HUES48 (cell line): Measurements from ENCODE around the gene ODAPH.

Source experiments
- H3K27ac ChIP-seq: one replicate; pipeline ENCODE4 v1.7.0; 2013; ENCODE audit warnings: low read depth, low read length, inconsistent platforms
- H3K27me3 ChIP-seq: 2 replicates; pipeline ENCODE4 v1.6.1; 2013; ENCODE audit warnings: mild to moderate bottlenecking, low read length; ENCODE audit not compliant: control insufficient read depth, insufficient read depth
- H3K36me3 ChIP-seq: 2 replicates; pipeline ENCODE4 v1.6.1; 2013; ENCODE audit warnings: low read length; ENCODE audit not compliant: control insufficient read depth, insufficient read depth
- H3K4me1 ChIP-seq: 2 replicates; pipeline ENCODE4 v1.6.1; 2013; ENCODE audit warnings: mild to moderate bottlenecking, low read length; ENCODE audit not compliant: control insufficient read depth, insufficient read depth
- H3K4me3 ChIP-seq: 2 replicates; pipeline ENCODE4 v1.5.1; 2013; ENCODE audit warnings: mild to moderate bottlenecking, low read depth, low read length
- H3K9ac ChIP-seq: 2 replicates; pipeline ENCODE4 v1.6.1; 2013; ENCODE audit warnings: mild to moderate bottlenecking, low read depth, low read length, moderate library complexity
- H3K9me3 ChIP-seq: 2 replicates; pipeline ENCODE4 v1.6.1; 2013; ENCODE audit warnings: low read length; ENCODE audit not compliant: control insufficient read depth, insufficient read depth

Gene ODAPH

DNA sequence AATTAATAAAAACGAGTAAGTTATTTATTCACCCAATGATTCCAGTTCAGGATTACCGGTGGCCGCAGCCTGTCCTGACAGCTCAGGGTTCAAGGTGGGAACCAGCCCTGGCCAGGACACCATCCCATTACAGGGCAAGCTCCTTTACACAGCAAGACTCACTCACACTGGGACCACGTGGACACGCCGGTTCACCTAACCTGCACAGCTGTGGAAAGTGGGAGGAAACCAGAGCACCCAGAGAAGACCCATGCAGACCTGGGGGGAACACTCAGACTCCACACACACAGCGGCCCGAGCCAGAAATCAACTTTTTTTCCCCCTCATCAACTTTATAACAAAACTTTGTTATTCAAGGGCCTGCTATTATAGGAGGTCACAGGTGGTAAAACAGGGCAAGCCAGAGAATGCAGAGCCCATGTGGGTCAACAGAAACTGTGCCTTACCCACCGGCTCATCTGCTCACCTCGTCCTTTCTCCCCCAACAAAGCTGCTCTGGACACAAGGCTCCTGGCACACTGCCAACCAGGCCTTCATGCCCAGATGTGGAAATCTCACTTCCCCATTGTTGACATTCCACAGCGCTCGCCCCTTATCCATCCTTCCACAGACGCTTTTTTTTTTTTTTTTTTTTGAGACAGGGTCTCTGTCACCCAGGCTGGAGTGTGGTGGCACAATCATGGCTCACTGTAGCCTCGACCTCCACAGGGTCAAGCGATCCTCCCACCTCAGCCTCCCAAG, 8.0 kb upstream of the ODAPH start:
- no peak overlapping the region for H3K4me3 ChIP-seq
- no peaks in the 10 kb centered on the region for H3K36me3 ChIP-seq
- H3K9me3 ChIP-seq: no peaks in the 10 kb centered on the region
- no peak overlapping the region for H3K9ac ChIP-seq
- no peaks in the 10 kb centered on the region for H3K27me3 ChIP-seq
- H3K4me1 ChIP-seq: no peaks in the 10 kb centered on the region
- H3K27ac ChIP-seq: no peak overlapping the region

GRCh38 chr4:75549019-75549418, 6.8 kb upstream of the ODAPH start:
- no peaks in the 10 kb centered on the region for H3K9me3 ChIP-seq

GRCh38 chr4:75552452-75552851, 3.4 kb upstream of the ODAPH start:
- no peaks in the 10 kb centered on the region for H3K9me3 ChIP-seq
- H3K4me3 ChIP-seq: no peak overlapping the region
- no peak overlapping the region for H3K9ac ChIP-seq
- no peak overlapping the region for H3K27ac ChIP-seq
- peaks cover 5% of the 10 kb centered on the region; the same call in 1 of the 2 replicates for H3K4me1 ChIP-seq
- H3K36me3 ChIP-seq: no peaks in the 10 kb centered on the region
- no peaks in the 10 kb centered on the region for H3K27me3 ChIP-seq

More at GRCh38 chr4:75549019-75549418, 6.8 kb upstream of the ODAPH start:
- no peak overlapping the region for H3K27ac ChIP-seq
- no peaks in the 10 kb centered on the region for H3K4me1 ChIP-seq
- no peaks in the 10 kb centered on the region for H3K36me3 ChIP-seq
- H3K9ac ChIP-seq: no peak overlapping the region
- H3K4me3 ChIP-seq: no peak overlapping the region
- no peaks in the 10 kb centered on the region for H3K27me3 ChIP-seq

DNA sequence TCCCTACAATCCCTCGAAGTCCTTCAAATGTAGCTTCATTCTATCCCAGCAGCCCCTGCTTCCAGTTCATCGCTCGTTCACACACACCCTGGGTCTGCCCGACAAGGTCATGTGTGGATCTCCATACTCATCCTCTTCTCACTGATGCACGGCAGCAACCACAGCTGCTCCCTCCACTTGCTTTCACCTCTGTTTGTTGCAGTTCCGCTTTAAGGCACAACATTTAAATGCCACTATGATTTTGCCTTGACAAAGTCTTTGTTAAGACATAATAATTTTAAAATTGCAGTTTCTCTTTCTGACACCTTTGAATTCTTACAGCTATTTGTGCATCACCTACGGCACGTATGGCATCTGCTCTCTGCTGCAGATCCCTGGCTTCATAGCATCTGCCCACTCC, 1.8 kb downstream of the ODAPH start:
- no peak overlapping the region for H3K9ac ChIP-seq
- no peak overlapping the region for H3K4me3 ChIP-seq
- H3K27me3 ChIP-seq: no peaks in the 10 kb centered on the region
- peaks cover 5% of the 10 kb centered on the region; the same call in 1 of the 2 replicates for H3K4me1 ChIP-seq
- H3K36me3 ChIP-seq: no peaks in the 10 kb centered on the region
- no peak overlapping the region for H3K27ac ChIP-seq
- H3K9me3 ChIP-seq: no peaks in the 10 kb centered on the region

- H3K4me1 ChIP-seq: no peaks in the 10 kb centered on the region
Observed at GRCh38 chr4:75561789-75562188, 5.9 kb downstream of the ODAPH start.

GRCh38 chr4:75564023-75564422, 8.2 kb downstream of the ODAPH start:
- H3K4me1 ChIP-seq: no peaks in the 10 kb centered on the region
- H3K36me3 ChIP-seq: no peaks in the 10 kb centered on the region
- H3K27ac ChIP-seq: no peak overlapping the region
- H3K9me3 ChIP-seq: no peaks in the 10 kb centered on the region
- H3K27me3 ChIP-seq: no peaks in the 10 kb centered on the region
- no peak overlapping the region for H3K4me3 ChIP-seq
- H3K9ac ChIP-seq: no peak overlapping the region

More at GRCh38 chr4:75561789-75562188, 5.9 kb downstream of the ODAPH start:
- H3K27me3 ChIP-seq: no peaks in the 10 kb centered on the region
- H3K36me3 ChIP-seq: no peaks in the 10 kb centered on the region
- H3K4me3 ChIP-seq: no peak overlapping the region
- no peak overlapping the region for H3K27ac ChIP-seq
- H3K9me3 ChIP-seq: no peaks in the 10 kb centered on the region
- H3K9ac ChIP-seq: no peak overlapping the region

DNA sequence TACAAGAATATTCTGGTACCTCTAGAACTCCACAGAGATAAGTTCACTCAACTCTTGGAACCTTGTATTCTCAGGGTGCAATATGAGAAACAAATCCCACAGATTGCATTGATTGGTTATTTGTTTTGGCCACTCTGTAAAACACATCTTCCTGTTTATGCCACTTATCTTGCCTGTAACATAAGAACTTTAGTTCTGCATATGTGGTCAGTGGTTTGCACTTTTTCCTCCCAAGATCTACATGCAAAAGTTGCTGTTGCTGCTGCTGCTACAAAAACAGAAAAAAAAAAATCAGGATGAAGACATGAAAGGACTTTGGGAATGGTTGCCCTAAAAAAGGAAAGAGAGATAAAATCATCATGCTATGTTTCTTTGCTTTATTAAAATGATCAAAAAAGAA, 9.6 kb downstream of the ODAPH start:
- no peaks in the 10 kb centered on the region for H3K4me1 ChIP-seq
- no peak overlapping the region for H3K9ac ChIP-seq
- H3K4me3 ChIP-seq: no peak overlapping the region
- H3K27me3 ChIP-seq: no peaks in the 10 kb centered on the region
- H3K9me3 ChIP-seq: no peaks in the 10 kb centered on the region
- no peaks in the 10 kb centered on the region for H3K36me3 ChIP-seq
- no peak overlapping the region for H3K27ac ChIP-seq

GRCh38 chr4:75566911-75567310, 11.0 kb downstream of the ODAPH start:
- Histone ChIP-seq H3K27me3 (0 out of 2 replicates have a peak, but pooled peaks cover under 1% of the 10 kb centered on the region), H3K9ac (no peak overlapping the region), H3K4me1 (no peaks in the 10 kb centered on the region), H3K4me3 (no peak overlapping the region), H3K36me3 (no peaks in the 10 kb centered on the region), H3K27ac (no peak overlapping the region), H3K9me3 (no peaks in the 10 kb centered on the region)

GRCh38 chr4:75567725-75568124, 11.9 kb downstream of the ODAPH start:
- no peaks in the 10 kb centered on the region for H3K9me3 ChIP-seq
- no peaks in the 10 kb centered on the region for H3K36me3 ChIP-seq
- H3K27ac ChIP-seq: no peak overlapping the region
- no peaks in the 10 kb centered on the region for H3K4me1 ChIP-seq
- H3K4me3 ChIP-seq: no peak overlapping the region
- no peak overlapping the region for H3K9ac ChIP-seq
- peaks cover 9% of the 10 kb centered on the region for H3K27me3 ChIP-seq

DNA sequence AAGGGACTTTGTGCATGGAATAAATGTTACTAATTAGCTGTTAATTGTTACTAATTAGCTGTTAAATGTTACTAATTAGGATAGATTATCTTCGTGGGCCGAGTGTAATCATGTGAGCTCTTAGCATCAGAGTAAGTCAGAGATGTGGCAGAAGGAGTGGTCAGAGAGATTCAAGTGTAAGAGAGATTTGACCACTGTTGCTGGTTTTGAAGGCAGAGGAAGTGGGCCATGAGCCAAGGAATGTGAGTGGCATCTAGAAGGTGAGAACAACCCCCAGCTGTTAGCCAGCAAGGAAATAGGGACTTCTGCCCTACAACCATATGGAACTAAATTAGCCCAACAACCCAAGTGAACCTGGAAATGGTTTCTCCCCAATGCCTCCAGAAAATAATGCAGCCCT, 28.2 kb downstream of the ODAPH start:
- Histone ChIP-seq H3K4me3 (no peak overlapping the region), H3K4me1 (no peaks in the 10 kb centered on the region), H3K9me3 (no peaks in the 10 kb centered on the region), H3K36me3 (no peaks in the 10 kb centered on the region), H3K9ac (no peak overlapping the region), H3K27me3 (no peaks in the 10 kb centered on the region), H3K27ac (no peak overlapping the region)

GRCh38 chr4:75593393-75593792, 37.5 kb downstream of the ODAPH start:
- Histone ChIP-seq H3K36me3 (no peaks in the 10 kb centered on the region), H3K27ac (no peak overlapping the region), H3K9ac (no peak overlapping the region), H3K9me3 (no peaks in the 10 kb centered on the region), H3K4me3 (no peak overlapping the region), H3K4me1 (peaks cover 3% of the 10 kb centered on the region; the same call in 1 of the 2 replicates), H3K27me3 (no peaks in the 10 kb centered on the region)
